GM23338 (cell line): Measurements from ENCODE around the gene SEC14L1. TPM values are rescaled to one million over a fixed set of nuclear protein-coding genes. Genes with fewer than 3 reads are reported as not detected.

Experiments
- ATAC-seq: fragments of 200-7000 bp; cut with Tn5 transposase; 3 replicates; pipeline ENCODE4 v1.9.1; 2020
- DNase-seq: peaks from one replicate; pipeline ENCODE4 v3.0.0-alpha.2; 2015; ENCODE audit warnings: low spot score
- H2AFZ ChIP-seq: fragments of 200-600 bp; sonication (generic); 2 replicates; pipeline ENCODE4 v1.8.0; 2016; ENCODE audit warnings: antibody characterized with exemption, mild to moderate bottlenecking, moderate library complexity
- H3F3A ChIP-seq: fragments of 200-600 bp; sonication (generic); replicated peaks from 2 replicates; pipeline ENCODE4 v1.8.0; 2017; ENCODE audit warnings: antibody characterized with exemption, mixed run types, low read depth
- H3K27ac ChIP-seq: fragments of 200-600 bp; sonication (generic); 2 replicates; pipeline ENCODE4 v1.6.1; 2016; ENCODE audit warnings: low read depth
- H3K27me3 ChIP-seq: fragments of 200-600 bp; sonication (generic); 2 replicates; pipeline ENCODE4 v1.8.0; 2016; ENCODE audit warnings: mild to moderate bottlenecking, mixed run types, moderate library complexity; ENCODE audit not compliant: insufficient read depth
- H3K36me3 ChIP-seq: fragments of 200-600 bp; sonication (generic); 2 replicates; pipeline ENCODE4 v1.8.0; 2016; ENCODE audit warnings: mild to moderate bottlenecking; ENCODE audit not compliant: insufficient read depth
- H3K4me1 ChIP-seq: fragments of 200-600 bp; sonication (generic); 2 replicates; pipeline ENCODE4 v1.8.0; 2016; ENCODE audit warnings: mild to moderate bottlenecking, moderate library complexity; ENCODE audit not compliant: insufficient read depth
- H3K4me2 ChIP-seq: fragments of 200-600 bp; sonication (generic); 2 replicates; pipeline ENCODE4 v1.7.1; 2017; ENCODE audit warnings: mixed run types
- H3K4me3 ChIP-seq: fragments of 200-600 bp; sonication (generic); 2 replicates; pipeline ENCODE4 v1.6.1; 2016; ENCODE audit warnings: mixed run types
- H3K79me2 ChIP-seq: fragments of 200-600 bp; sonication (generic); replicated peaks from 2 replicates; pipeline ENCODE4 v1.8.0; 2017; ENCODE audit warnings: mild to moderate bottlenecking; ENCODE audit not compliant: insufficient read depth
- H3K9me2 ChIP-seq: fragments of 200-600 bp; sonication (generic); 2 replicates; pipeline ENCODE4 v1.8.0; 2017; ENCODE audit not compliant: insufficient read depth
- H4K20me1 ChIP-seq: fragments of 200-600 bp; sonication (generic); replicated peaks from 2 replicates; pipeline ENCODE4 v1.8.0; 2017; ENCODE audit warnings: mild to moderate bottlenecking; ENCODE audit not compliant: insufficient read depth
- H3K27ac Mint-ChIP-seq: 2 replicates; pipeline ENCODE4 v1.8.0; 2020; ENCODE audit warnings: inconsistent platforms, mild to moderate bottlenecking, moderate library complexity, mixed read lengths
- H3K27me3 Mint-ChIP-seq: 3 replicates; pipeline ENCODE4 v1.8.0; 2022; ENCODE audit warnings: low read depth, mild to moderate bottlenecking, moderate library complexity, mixed read lengths, inconsistent platforms; ENCODE audit not compliant: insufficient read depth, poor library complexity
- H3K36me3 Mint-ChIP-seq: 3 replicates; pipeline ENCODE4 v1.8.0; 2021; ENCODE audit warnings: low read depth, mild to moderate bottlenecking, inconsistent platforms, moderate library complexity, mixed read lengths
- H3K4me1 Mint-ChIP-seq: 3 replicates; pipeline ENCODE4 v1.8.0; 2020; ENCODE audit warnings: mild to moderate bottlenecking, inconsistent platforms, mixed read lengths
- H3K4me3 Mint-ChIP-seq: 3 replicates; pipeline ENCODE4 v1.8.0; 2021; ENCODE audit warnings: moderate library complexity, mild to moderate bottlenecking, inconsistent platforms, mixed read lengths
- H3K9me3 Mint-ChIP-seq: 3 replicates; pipeline ENCODE4 v1.8.0; 2020; ENCODE audit warnings: moderate library complexity, mild to moderate bottlenecking, inconsistent platforms, mixed read lengths
- CREB1 ChIP-seq: fragments of 250-450 bp; sonication (Bioruptor Pico); IDR thresholded peaks from 2 replicates; pipeline ENCODE4 v1.5.0; 2020; ENCODE audit warnings: low read depth, mild to moderate bottlenecking, moderate library complexity
- ETS1 ChIP-seq: IDR thresholded peaks from 2 replicates; pipeline ENCODE4 v1.6.1; 2016; ENCODE audit warnings: antibody characterized with exemption
- EZH2 ChIP-seq: fragments of 200-600 bp; sonication (generic); IDR thresholded peaks from one replicate; pipeline ENCODE4 v1.8.0; 2017; ENCODE audit warnings: antibody characterized with exemption, mild to moderate bottlenecking, low read depth; ENCODE audit not compliant: unreplicated experiment
- EZH2phosphoT487 ChIP-seq: fragments of 200-600 bp; sonication (generic); IDR thresholded peaks from one replicate; pipeline ENCODE4 v1.8.1; 2018; ENCODE audit warnings: antibody characterized with exemption; ENCODE audit not compliant: unreplicated experiment
- JUNB ChIP-seq: IDR thresholded peaks from one replicate; pipeline ENCODE4 v1.6.1; 2016; ENCODE audit warnings: antibody characterized with exemption; ENCODE audit not compliant: unreplicated experiment
- NANOG ChIP-seq: IDR thresholded peaks from 2 replicates; pipeline ENCODE4 v1.6.1; 2016; ENCODE audit warnings: antibody characterized with exemption, borderline replicate concordance
- POLR2AphosphoS5 ChIP-seq: IDR thresholded peaks from 2 replicates; pipeline ENCODE4 v1.6.1; 2016; ENCODE audit warnings: antibody characterized with exemption, low read depth
- REST ChIP-seq: IDR thresholded peaks from one replicate; pipeline ENCODE4 v1.6.1; 2018; ENCODE audit warnings: antibody characterized with exemption; ENCODE audit not compliant: unreplicated experiment
- STAT1 ChIP-seq: IDR thresholded peaks from one replicate; pipeline ENCODE4 v1.6.1; 2016; ENCODE audit warnings: antibody characterized with exemption; ENCODE audit not compliant: unreplicated experiment
- ZNF114 ChIP-seq: fragments of 250-450 bp; sonication (Bioruptor Pico); IDR thresholded peaks from 2 replicates; pipeline ENCODE4 v1.5.0; 2020; ENCODE audit warnings: mild to moderate bottlenecking, moderate library complexity
- ZNF331 ChIP-seq: fragments of 250-450 bp; sonication (Bioruptor Pico); IDR thresholded peaks from 2 replicates; pipeline ENCODE4 v1.5.0; 2020; ENCODE audit warnings: low read depth, mild to moderate bottlenecking, moderate library complexity
- ZNF462 ChIP-seq: fragments of 250-450 bp; sonication (Bioruptor Pico); IDR thresholded peaks from 2 replicates; pipeline ENCODE4 v1.5.0; 2020; ENCODE audit warnings: mild to moderate bottlenecking, moderate library complexity
- polyA plus RNA-seq: library from polyadenylated mRNA; unstranded; fragments of >200 nt; fragmentation: Nextera tagmentation; extraction: Ambion mirVana; gene quantifications from 2 replicates; pipeline ENCODE4 v1.2.1, GENCODE V29; 2016
- total RNA-seq: library from RNA; depleted of rRNA; stranded (reverse); fragments of >200 nt; shearing (Covaris generic); gene quantifications from 2 replicates; pipeline ENCODE4 v1.2.3, GENCODE V29; 2014
- TF ChIP-seq, protein P1 (sequence below), 2 experiments: fragments of 200-600 bp in 1 of 2; sonication (generic) in 1 of 2; conservative IDR thresholded peaks; 2 replicates each; pipeline versions ENCODE4 v1.5.1 to v1.6.1; 2016 to 2017; ENCODE audit warnings: antibody characterized with exemption in 2 of 2, low read depth in 2 of 2, mild to moderate bottlenecking in 2 of 2, moderate library complexity in 1 of 2

The SEC14L1 gene
- total and polyA plus RNA-seq, 2 experiments from 2014 or later = 26.8 to 54.8 TPM

DNA sequence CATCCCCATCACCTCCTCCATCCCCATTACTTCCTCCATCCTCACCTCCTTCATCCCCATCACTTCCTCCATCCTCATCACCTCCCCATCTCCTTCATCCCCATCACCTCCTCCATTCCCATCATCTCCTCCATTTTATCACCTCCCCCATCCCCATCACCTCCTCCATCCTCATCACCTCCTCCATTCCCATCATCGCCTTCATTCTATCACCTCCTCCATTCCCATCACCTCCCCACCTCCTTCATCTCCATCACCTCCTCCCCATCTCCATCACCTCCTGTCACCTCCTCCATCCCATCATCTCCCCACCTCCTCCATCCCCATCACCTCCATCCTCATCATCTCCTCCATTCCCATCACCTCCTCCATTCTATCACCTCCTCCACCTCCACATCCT is 116.4 kb downstream of the SEC14L1 start:
- ATAC-seq (no peak), DNase-seq (no peak)
- Histone ChIP-seq H3K79me2 (no peaks in the 10 kb centered on the region), H3K4me3 (no peak overlapping the region), H3K9me2 (no peaks in the 10 kb centered on the region), H4K20me1 (no peaks in the 10 kb centered on the region), H3K4me1 (no peaks in the 10 kb centered on the region), H2AFZ (no peak overlapping the region), H3K27ac (no peak overlapping the region), H3F3A (no peaks in the 10 kb centered on the region), H3K36me3 (no peaks in the 10 kb centered on the region), H3K4me2 (no peak overlapping the region), H3K27me3 (no peaks in the 10 kb centered on the region)
- TF ChIP-seq JUNB (no peak), ZNF462 (no peak), ETS1 (no peak), ZNF331 (no peak), EZH2 (no peak), POLR2AphosphoS5 (no peak), NANOG (no peak), ZNF114 (no peak), CREB1 (CRISPR knock-in tag) (no peak), STAT1 (no peak), REST (no peak), EZH2phosphoT487 (no peak)
- TF ChIP-seq, protein P1, sequence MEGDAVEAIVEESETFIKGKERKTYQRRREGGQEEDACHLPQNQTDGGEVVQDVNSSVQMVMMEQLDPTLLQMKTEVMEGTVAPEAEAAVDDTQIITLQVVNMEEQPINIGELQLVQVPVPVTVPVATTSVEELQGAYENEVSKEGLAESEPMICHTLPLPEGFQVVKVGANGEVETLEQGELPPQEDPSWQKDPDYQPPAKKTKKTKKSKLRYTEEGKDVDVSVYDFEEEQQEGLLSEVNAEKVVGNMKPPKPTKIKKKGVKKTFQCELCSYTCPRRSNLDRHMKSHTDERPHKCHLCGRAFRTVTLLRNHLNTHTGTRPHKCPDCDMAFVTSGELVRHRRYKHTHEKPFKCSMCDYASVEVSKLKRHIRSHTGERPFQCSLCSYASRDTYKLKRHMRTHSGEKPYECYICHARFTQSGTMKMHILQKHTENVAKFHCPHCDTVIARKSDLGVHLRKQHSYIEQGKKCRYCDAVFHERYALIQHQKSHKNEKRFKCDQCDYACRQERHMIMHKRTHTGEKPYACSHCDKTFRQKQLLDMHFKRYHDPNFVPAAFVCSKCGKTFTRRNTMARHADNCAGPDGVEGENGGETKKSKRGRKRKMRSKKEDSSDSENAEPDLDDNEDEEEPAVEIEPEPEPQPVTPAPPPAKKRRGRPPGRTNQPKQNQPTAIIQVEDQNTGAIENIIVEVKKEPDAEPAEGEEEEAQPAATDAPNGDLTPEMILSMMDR (conservative IDR thresholded peaks at IDR 0.05; ENCODE audit: low read depth in 2 of 2) = no peak
- H3K9me3 Mint-ChIP-seq = no peaks in the 10 kb centered on the region
- H3K4me1 Mint-ChIP-seq = peaks cover 11% of the 10 kb centered on the region
- H3K4me3 Mint-ChIP-seq = no peak overlapping the region
- H3K36me3 Mint-ChIP-seq = no peaks in the 10 kb centered on the region
- H3K27ac Mint-ChIP-seq = no peak overlapping the region
- H3K27me3 Mint-ChIP-seq = peaks cover 14% of the 10 kb centered on the region
